HepG2 (cell line): Measurements from ENCODE around the gene RHO. TPM values are rescaled to one million over a fixed set of nuclear protein-coding genes. Genes with fewer than 3 reads are reported as not detected.
A peak's percentile ranks its signal among the peaks of the same experiment; 100 is the strongest.

Source experiments
- ATAC-seq: fragments of 200-7000 bp; cut with Tn5 transposase; 3 replicates; pipeline ENCODE4 v1.9.1; 2020; ENCODE audit warnings: mild to moderate bottlenecking, moderate library complexity
- BruUV-seq: library from RNA; stranded (reverse); fragments of 400-500 nt; replicated peaks from 2 replicates; lab custom pipeline; 2021; lab: Mats Ljungman, UMichigan
- CTCF ChIA-PET: fragments of 300-600 bp; formaldehyde crosslinking; extraction: SDS; loops from one replicate; lab custom pipeline; 2021; ENCODE audit warnings: low total read pairs, inconsistent platforms, low intra/inter-chr PET ratio; lab: Yijun Ruan, JAX
- POLR2A ChIA-PET: fragments of 350-600 bp; sonication (Branson Sonifier 250); formaldehyde crosslinking; loops from one replicate; lab custom pipeline; 2020; ENCODE audit warnings: antibody characterized with exemption, inconsistent platforms; lab: Yijun Ruan, JAX
- DNase-seq: peaks from one replicate; pipeline ENCODE4 v3.0.0-alpha.2; 2015; ENCODE audit warnings: low spot score
- FAIRE-seq: peaks from 3 replicates; lab custom pipeline; 2011; peaks lifted over from hg19 to GRCh38; lab: Jason Lieb, UNC
- H2AFZ ChIP-seq: one replicate; pipeline ENCODE4 v1.6.1; 2011; ENCODE audit warnings: low read length, inconsistent platforms
- H3K27ac ChIP-seq: fragments of 300-600 bp; 3 replicates; pipeline ENCODE4 v1.8.0; 2011; ENCODE audit warnings: mixed run types, mild to moderate bottlenecking, mixed read lengths, low read length, inconsistent platforms; ENCODE audit not compliant: insufficient read depth; ENCODE audit errors: extremely low read length
- H3K27me3 ChIP-seq, 2 experiments: fragments of 200-600 bp in 1 of 2; 2 replicates in 1 of 2; 3 replicates in 1 of 2; pipeline versions ENCODE4 v1.6.0 to v1.8.0; 2011; ENCODE audit warnings: low read length in 2 of 2, mild to moderate bottlenecking in 2 of 2, moderate library complexity in 2 of 2, inconsistent platforms in 1 of 2; ENCODE audit not compliant: insufficient read depth in 2 of 2, control insufficient read depth in 1 of 2
- H3K36me3 ChIP-seq, 2 experiments: fragments of 200-600 bp in 1 of 2; replicated peaks in 1 of 2; 2 replicates in 1 of 2; 3 replicates in 1 of 2; pipeline versions ENCODE4 v1.5.1 to v1.8.0; 2011; ENCODE audit warnings: low read length in 2 of 2, inconsistent platforms in 1 of 2; ENCODE audit not compliant: insufficient read depth in 2 of 2, control insufficient read depth in 1 of 2
- H3K4me1 ChIP-seq: 2 replicates; pipeline ENCODE4 v1.5.1; 2012; ENCODE audit warnings: low read length, inconsistent platforms; ENCODE audit not compliant: insufficient read depth
- H3K4me2 ChIP-seq: 2 replicates; pipeline ENCODE4 v1.6.0; 2011; ENCODE audit warnings: low read depth, low read length, inconsistent platforms
- H3K4me3 ChIP-seq, 3 experiments: fragments of 200-600 bp in 1 of 3; sonication (generic), shearing (Covaris generic) in 1 of 3; replicated peaks in 1 of 3; 2 replicates each; pipeline ENCODE4 v1.5.1; 2011 to 2016; ENCODE audit warnings: low read length in 3 of 3, inconsistent platforms in 2 of 3, low read depth in 2 of 3, mild to moderate bottlenecking in 2 of 3, control low read depth in 1 of 3, mixed read lengths in 1 of 3; ENCODE audit not compliant: insufficient read depth in 1 of 3
- H3K79me2 ChIP-seq: one replicate; pipeline ENCODE4 v1.6.1; 2011; ENCODE audit warnings: low read length, inconsistent platforms; ENCODE audit not compliant: insufficient read depth
- H3K9ac ChIP-seq: 2 replicates; pipeline ENCODE4 v1.6.0; 2011; ENCODE audit warnings: mild to moderate bottlenecking, low read depth, low read length, inconsistent platforms; ENCODE audit not compliant: insufficient read depth
- H3K9me3 ChIP-seq: 2 replicates; pipeline ENCODE4 v1.5.1; 2012; ENCODE audit warnings: mild to moderate bottlenecking, low read length
- H4K20me1 ChIP-seq: 2 replicates; pipeline ENCODE4 v1.6.0; 2011; ENCODE audit warnings: inconsistent platforms, mild to moderate bottlenecking, low read length, moderate library complexity; ENCODE audit not compliant: insufficient read depth
- EEA1 ChIP-seq: sonication (generic); formaldehyde crosslinking; IDR thresholded peaks from 2 replicates; pipeline ENCODE4 v1.5.1; 2020; ENCODE audit warnings: mild to moderate bottlenecking, missing genetic modification reagents, borderline replicate concordance
- HNRNPLL ChIP-seq: fragments of 200-400 bp; formaldehyde crosslinking; IDR thresholded peaks from 2 replicates; pipeline ENCODE4 v1.6.1; 2017; ENCODE audit warnings: mild to moderate bottlenecking, low read depth, low read length; ENCODE audit not compliant: poor library complexity, severe bottlenecking
- MAFF ChIP-seq: IDR thresholded peaks from 2 replicates; pipeline ENCODE4 v1.6.1; 2011; ENCODE audit warnings: low read depth, low read length, improper control_type of control experiment
- MLXIP ChIP-seq: sonication (generic); formaldehyde crosslinking; IDR thresholded peaks from 2 replicates; pipeline ENCODE4 v1.9.0; 2021; ENCODE audit warnings: missing genetic modification reagents, borderline replicate concordance
- NFE2L2 ChIP-seq: fragments of 150-350 bp; IDR thresholded peaks from 2 replicates; pipeline ENCODE4 v1.6.1; 2014; ENCODE audit warnings: low read length
- NRL ChIP-seq: sonication (generic); formaldehyde crosslinking; IDR thresholded peaks from 2 replicates; pipeline ENCODE4 v1.5.0; 2020; ENCODE audit warnings: missing genetic modification reagents, mild to moderate bottlenecking, moderate library complexity, borderline replicate concordance
- PRDM4 ChIP-seq: sonication (generic); formaldehyde crosslinking; IDR thresholded peaks from 2 replicates; pipeline ENCODE4 v1.9.0; 2021; ENCODE audit warnings: missing genetic modification reagents, borderline replicate concordance
- RFXAP ChIP-seq: sonication (generic); formaldehyde crosslinking; IDR thresholded peaks from 2 replicates; pipeline ENCODE4 v1.4.0; 2020; ENCODE audit warnings: missing genetic modification reagents, borderline replicate concordance
- SALL1 ChIP-seq: sonication (generic); formaldehyde crosslinking; IDR thresholded peaks from 2 replicates; pipeline ENCODE4 v1.8.0; 2022; ENCODE audit warnings: mild to moderate bottlenecking, missing genetic modification reagents
- SPEN ChIP-seq: sonication (generic); formaldehyde crosslinking; IDR thresholded peaks from 2 replicates; pipeline ENCODE4 v1.5.1; 2020; ENCODE audit warnings: low read depth, mild to moderate bottlenecking, missing genetic modification reagents
- ZNF225 ChIP-seq: sonication (generic); formaldehyde crosslinking; IDR thresholded peaks from 2 replicates; pipeline ENCODE4 v1.4.0; 2020; ENCODE audit warnings: mild to moderate bottlenecking, missing genetic modification reagents
- ZNF629 ChIP-seq: sonication (generic); formaldehyde crosslinking; conservative IDR thresholded peaks from 2 replicates; pipeline ENCODE4 v1.5.0; 2020; ENCODE audit warnings: missing genetic modification reagents
- WGBS: methylation state at CpG from one replicate; pipeline ENCODE4 v1.1.6; 2017; ENCODE audit warnings: low lambda C conversion rate; 5-methylcytosine and 5-hydroxymethylcytosine counted together
- in situ Hi-C: cut with HindIII; loops from 2 replicates; pipeline ENCODE4 v1.10.0; 2017; ENCODE audit warnings: low pct_unique_long_range_greater_than_20kb; ENCODE audit not compliant: extremely low pct_ligation_motif_present
- intact Hi-C: fragments of 100-400 bp; cut with micrococcal nuclease; formaldehyde crosslinking; loops from one replicate; pipeline ENCODE4 v1.10.0; 2022; ENCODE audit not compliant: unreplicated experiment
- polyA plus RNA-seq, 8 experiments: library from polyadenylated mRNA; depleted of rRNA in 3 of 8; stranded (reverse) in 7 of 8; unstranded in 1 of 8; fragments of >200 nt; fragmentation: Illumina TruSeq in 4 of 8; extraction: Trizol in 4 of 8; gene quantifications; 2 replicates each; pipeline versions ENCODE4 v1.2.1 to v1.2.3, GENCODE V29; 2011 to 2016; ENCODE audit warnings: low read depth in 4 of 8, missing spikeins in 1 of 8, mixed read lengths in 1 of 8; ENCODE audit not compliant: insufficient read depth in 1 of 8
- total RNA-seq, 5 experiments: library from RNA; depleted of rRNA; stranded (reverse); fragments of >200 nt; fragmentation: Illumina TruSeq; extraction: Trizol; gene quantifications; 2 replicates each; pipeline ENCODE4 v1.2.3, GENCODE V29; 2016; ENCODE audit warnings: low read depth in 1 of 5

The RHO gene
- total and polyA plus RNA-seq, 2 of the 13 experiments (the other 11 are each of a cell fraction or from before 2014, with no cell fraction given) = not detected

- Histone ChIP-seq H3K4me1 (peaks cover 34% of the 10 kb centered on the region), H3K36me3 (peaks cover 6 to 22% of the 10 kb centered on the region in 2 experiments; a peak in 3 of 5 replicates), H2AFZ (no peak overlapping the region), H3K27me3 (no peaks in the 10 kb centered on the region; a peak in 1 of 5 replicates), H3K27ac (no peak overlapping the region), H3K4me2 (no peak overlapping the region), H3K79me2 (no peaks in the 10 kb centered on the region), H3K9ac (no peak overlapping the region), H4K20me1 (no peaks in the 10 kb centered on the region), H3K4me3 (no peak overlapping the region), H3K9me3 (no peaks in the 10 kb centered on the region)
- WGBS = 100% methylated on average over 16 of the region's 18 CpGs
- BruUV-seq = no TSS peak
- CTCF ChIA-PET = no interaction called here
- in situ Hi-C loops = no loop called here
- POLR2A ChIA-PET = no interaction called here
- TF ChIP-seq ZNF629 (CRISPR knock-in tag) (peak; percentile 79), ZNF225 (CRISPR knock-in tag) (no peak), MAFF (no peak), SPEN (CRISPR knock-in tag) (no peak), EEA1 (CRISPR knock-in tag) (no peak), HNRNPLL (no peak)
- no peak for ATAC-seq
- FAIRE-seq = no peak
- intact Hi-C loops = no loop called here
- DNase-seq = no peak
Measured at GRCh38 chr3:129561619-129562248, 33.3 kb downstream of the RHO start.

GRCh38 chr3:129562803-129563202 is 34.4 kb downstream of the RHO start:
- ChIA-PET CTCF (no interaction called here), POLR2A (no interaction called here)
- intact Hi-C loops = no loop called here
- Histone ChIP-seq H3K79me2 (no peaks in the 10 kb centered on the region), H3K36me3 (peaks cover 6 to 19% of the 10 kb centered on the region in 2 experiments; a peak in 3 of 5 replicates), H3K4me1 (peaks cover 34% of the 10 kb centered on the region), H3K27ac (no peak overlapping the region), H4K20me1 (no peaks in the 10 kb centered on the region), H3K27me3 (no peaks in the 10 kb centered on the region; a peak in 1 of 5 replicates), H3K4me3 (no peak overlapping the region), H3K9me3 (no peaks in the 10 kb centered on the region), H3K9ac (no peak overlapping the region), H2AFZ (no peak overlapping the region), H3K4me2 (no peak overlapping the region)
- in situ Hi-C loops = no loop called here
- no peak for ATAC-seq
- FAIRE-seq = no peak
- no peak for DNase-seq
- 97% methylated on average over 19 of the region's 19 CpGs for WGBS
- BruUV-seq = no TSS peak
- no peak for TF ChIP-seq PRDM4 (CRISPR knock-in tag)
- no peak for TF ChIP-seq NRL
- no peak for TF ChIP-seq NFE2L2
- TF ChIP-seq SALL1 (CRISPR knock-in tag) = no peak
- TF ChIP-seq RFXAP = no peak
- TF ChIP-seq MLXIP = no peak
